H9 (cell line): ENCODE measurements around the gene PGS1. TPM values are rescaled to one million over a fixed set of nuclear protein-coding genes. Genes with fewer than 3 reads are reported as not detected.
A peak's percentile ranks its signal among the peaks of the same experiment; 100 is the strongest.

Source experiments
- DNase-seq: peaks from one replicate; pipeline ENCODE4 v3.0.0-alpha.2; 2017
- H2AFZ ChIP-seq: one replicate; pipeline ENCODE4 v1.6.1; 2013; ENCODE audit warnings: mild to moderate bottlenecking, low read length, control low read depth, moderate library complexity
- H2AK5ac ChIP-seq: 2 replicates; pipeline ENCODE4 v1.6.1; 2013; ENCODE audit warnings: low read length, control low read depth, mixed read lengths; ENCODE audit not compliant: insufficient read length
- H2BK120ac ChIP-seq: one replicate; pipeline ENCODE4 v1.6.1; 2013; ENCODE audit warnings: low read depth, mild to moderate bottlenecking, low read length, control low read depth, inconsistent platforms; ENCODE audit not compliant: poor library complexity, severe bottlenecking
- H2BK12ac ChIP-seq: 2 replicates; pipeline ENCODE4 v1.6.1; 2013; ENCODE audit warnings: low read length, control low read depth, mixed read lengths, low read depth; ENCODE audit not compliant: insufficient read length
- H2BK15ac ChIP-seq: 2 replicates; pipeline ENCODE4 v1.6.1; 2013; ENCODE audit warnings: low read depth, low read length, control low read depth
- H2BK20ac ChIP-seq: one replicate; pipeline ENCODE4 v1.6.1; 2013; ENCODE audit warnings: low read depth, mild to moderate bottlenecking, low read length, control low read depth, inconsistent platforms; ENCODE audit not compliant: poor library complexity, severe bottlenecking
- H2BK5ac ChIP-seq: 2 replicates; pipeline ENCODE4 v1.6.1; 2013; ENCODE audit warnings: low read length, control low read depth, mixed read lengths; ENCODE audit not compliant: insufficient read length
- H3K14ac ChIP-seq: 2 replicates; pipeline ENCODE4 v1.6.1; 2013; ENCODE audit warnings: low read length, control low read depth; ENCODE audit not compliant: insufficient read depth
- H3K18ac ChIP-seq: 2 replicates; pipeline ENCODE4 v1.6.1; 2013; ENCODE audit warnings: low read depth, mild to moderate bottlenecking, mixed read lengths, low read length, control low read depth; ENCODE audit not compliant: insufficient read length
- H3K23ac ChIP-seq: 2 replicates; pipeline ENCODE4 v1.6.1; 2013; ENCODE audit warnings: low read length, control low read depth, mixed read lengths, low read depth; ENCODE audit not compliant: insufficient read length
- H3K23me2 ChIP-seq: 2 replicates; pipeline ENCODE4 v1.6.1; 2013; ENCODE audit warnings: low read depth, mild to moderate bottlenecking, mixed read lengths, low read length, control low read depth; ENCODE audit not compliant: insufficient read length, poor library complexity, severe bottlenecking
- H3K27ac ChIP-seq: 2 replicates; pipeline ENCODE4 v1.5.1; 2013; ENCODE audit warnings: low read length, control low read depth, mixed read lengths, low read depth; ENCODE audit not compliant: insufficient read length
- H3K27me3 ChIP-seq: 2 replicates; pipeline ENCODE4 v1.6.1; 2013; ENCODE audit warnings: low read length, control low read depth, inconsistent platforms; ENCODE audit not compliant: insufficient read depth
- H3K4ac ChIP-seq: 2 replicates; pipeline ENCODE4 v1.6.1; 2013; ENCODE audit warnings: low read depth, mild to moderate bottlenecking, control low read depth, inconsistent platforms, low read length, moderate library complexity
- H3K4me1 ChIP-seq: 2 replicates; pipeline ENCODE4 v1.6.1; 2013; ENCODE audit warnings: low read length, control low read depth, inconsistent platforms; ENCODE audit not compliant: insufficient read depth
- H3K4me2 ChIP-seq: 2 replicates; pipeline ENCODE4 v1.6.1; 2013; ENCODE audit warnings: low read length, control low read depth, mixed read lengths; ENCODE audit not compliant: insufficient read length, insufficient read depth
- H3K56ac ChIP-seq: 2 replicates; pipeline ENCODE4 v1.6.1; 2013; ENCODE audit warnings: low read depth, mild to moderate bottlenecking, mixed read lengths, low read length, control low read depth; ENCODE audit not compliant: insufficient read length
- H3K79me1 ChIP-seq: 2 replicates; pipeline ENCODE4 v1.6.1; 2013; ENCODE audit warnings: low read depth, mild to moderate bottlenecking, moderate library complexity, low read length, control low read depth, inconsistent platforms; ENCODE audit not compliant: insufficient read depth, poor library complexity, severe bottlenecking
- H3K79me2 ChIP-seq: 2 replicates; pipeline ENCODE4 v1.6.1; 2013; ENCODE audit warnings: low read length, control low read depth, inconsistent platforms; ENCODE audit not compliant: insufficient read depth
- H3K9ac ChIP-seq: 2 replicates; pipeline ENCODE4 v1.6.1; 2013; ENCODE audit warnings: low read length, control low read depth, mixed read lengths; ENCODE audit not compliant: insufficient read length; ENCODE audit errors: extremely low read depth
- H3K9me3 ChIP-seq: one replicate; pipeline ENCODE4 v1.6.1; 2013; ENCODE audit warnings: low read depth, low read length, inconsistent platforms; ENCODE audit not compliant: control insufficient read depth
- H3T11ph ChIP-seq: one replicate; pipeline ENCODE4 v1.6.1; 2013; ENCODE audit warnings: mild to moderate bottlenecking, low read length, control low read depth, inconsistent platforms
- H4K20me1 ChIP-seq: one replicate; pipeline ENCODE4 v1.6.1; 2013; ENCODE audit not compliant: control insufficient read depth, insufficient read length, insufficient read depth
- H4K5ac ChIP-seq: 2 replicates; pipeline ENCODE4 v1.6.1; 2013; ENCODE audit warnings: low read depth, mild to moderate bottlenecking, mixed read lengths, low read length, control low read depth; ENCODE audit not compliant: insufficient read length
- H4K8ac ChIP-seq: replicated peaks from 2 replicates; pipeline ENCODE4 v1.6.1; 2013; ENCODE audit warnings: low read length, control low read depth, mixed read lengths, low read depth; ENCODE audit not compliant: insufficient read length
- H4K91ac ChIP-seq: 2 replicates; pipeline ENCODE4 v1.6.1; 2013; ENCODE audit warnings: low read depth, mild to moderate bottlenecking, moderate library complexity, mixed read lengths, low read length, control low read depth; ENCODE audit not compliant: insufficient read length
- H3K27ac Mint-ChIP-seq, 3 experiments: 2 replicates in 2 of 3; 3 replicates in 1 of 3; pipeline ENCODE4 v1.8.0; 2020 to 2021; ENCODE audit warnings: mixed read lengths in 3 of 3, mild to moderate bottlenecking in 1 of 3, moderate library complexity in 1 of 3
- H3K27me3 Mint-ChIP-seq: 2 replicates; pipeline ENCODE4 v1.8.0; 2021; ENCODE audit warnings: low read depth, mild to moderate bottlenecking, moderate library complexity, mixed read lengths
- H3K36me3 Mint-ChIP-seq, 3 experiments: 2 replicates in 2 of 3; 3 replicates in 1 of 3; pipeline ENCODE4 v1.8.0; 2020 to 2021; ENCODE audit warnings: low read depth in 3 of 3, mixed read lengths in 3 of 3; ENCODE audit not compliant: insufficient read depth in 1 of 3
- H3K4me1 Mint-ChIP-seq, 2 experiments: 2 replicates each; pipeline ENCODE4 v1.8.0; 2020; ENCODE audit warnings: mixed read lengths in 2 of 2
- H3K4me3 Mint-ChIP-seq, 2 experiments: 2 replicates in 1 of 2; 3 replicates in 1 of 2; pipeline ENCODE4 v1.8.0; 2020 to 2021; ENCODE audit warnings: mild to moderate bottlenecking in 2 of 2, mixed read lengths in 2 of 2, moderate library complexity in 1 of 2
- H3K9me3 Mint-ChIP-seq, 2 experiments: 2 replicates in 1 of 2; 3 replicates in 1 of 2; pipeline ENCODE4 v1.8.0; 2020; ENCODE audit warnings: mild to moderate bottlenecking in 2 of 2, mixed read lengths in 2 of 2, moderate library complexity in 1 of 2
- WGBS: extraction: QIAGEN DNeasy Blood & Tissue Kit; methylation state at CpG from one replicate; pipeline ENCODE4 v1.1.7; 2013; ENCODE audit warnings: missing lambda C conversion rate, low lambda C conversion rate, mixed read lengths; ENCODE audit not compliant: insufficient read length; ENCODE audit errors: extremely low coverage; 5-methylcytosine and 5-hydroxymethylcytosine counted together
- total RNA-seq: library from RNA; stranded (reverse); gene quantifications from 2 replicates; pipeline ENCODE4 v1.2.1, GENCODE V29; 2021
- TF ChIP-seq, protein P1 (sequence below): fragments of 200-600 bp; sonication (generic); conservative IDR thresholded peaks from 3 replicates; pipeline ENCODE4 v1.8.0; 2021; ENCODE audit warnings: antibody characterized with exemption, mild to moderate bottlenecking

PGS1 gene
- total RNA-seq, 1 experiment from 2014 or later, result 45.7 TPM

DNA sequence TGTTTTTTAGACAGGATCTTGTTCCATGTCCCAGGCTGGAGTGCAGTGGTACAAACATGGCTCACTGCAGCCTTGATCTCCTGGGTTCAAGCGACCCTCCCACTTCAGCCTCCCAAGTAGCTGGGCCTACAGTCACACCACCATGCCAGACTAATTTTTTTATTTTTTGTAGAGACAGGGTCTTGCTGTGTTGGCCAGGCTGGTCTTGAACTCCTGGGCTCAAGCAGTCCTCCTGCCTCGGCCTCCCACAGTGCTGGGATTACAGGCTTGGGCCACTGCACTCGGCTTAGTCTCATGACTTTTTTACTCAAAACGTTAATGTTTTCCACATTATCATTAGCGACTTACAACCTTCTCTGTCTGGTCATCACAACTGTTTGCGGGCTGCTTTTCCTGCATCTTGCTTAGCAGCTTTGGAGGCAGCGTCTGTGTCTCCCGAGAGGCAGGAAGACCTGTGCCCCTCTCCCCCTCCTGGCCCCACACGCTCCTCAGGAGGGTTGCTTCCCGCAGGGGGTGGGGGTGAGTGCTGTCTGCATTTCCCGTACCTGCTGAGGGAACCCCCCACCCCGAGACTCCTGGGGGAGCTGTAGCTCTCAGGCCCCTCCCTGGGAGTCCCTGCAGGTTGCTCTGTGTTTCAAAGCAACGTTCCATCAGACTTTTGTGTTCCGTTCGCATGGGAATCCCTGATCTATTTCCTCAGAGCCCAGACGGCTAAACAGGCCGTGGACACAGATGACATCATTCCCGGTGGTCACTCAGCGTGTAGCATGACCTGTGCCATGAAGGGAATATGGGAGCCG is 52.6 kb downstream of the PGS1 start:
- Histone ChIP-seq H3T11ph (no peak overlapping the region), H4K5ac (no peak overlapping the region), H3K9me3 (no peaks in the 10 kb centered on the region), H2BK20ac (no peak overlapping the region), H3K14ac (no peak overlapping the region), H3K4me1 (no peaks in the 10 kb centered on the region; the same call in none of the 2 replicates), H3K56ac (no peak overlapping the region), H3K23me2 (no peaks in the 10 kb centered on the region), H3K27ac (no peak overlapping the region), H3K23ac (no peak overlapping the region), H2BK12ac (no peak overlapping the region), H3K4me2 (no peak overlapping the region), H2BK15ac (no peak overlapping the region), H4K91ac (no peak overlapping the region), H3K27me3 (no peaks in the 10 kb centered on the region), H2BK5ac (no peak overlapping the region), H3K9ac (no peak overlapping the region), H2BK120ac (no peak overlapping the region), H4K8ac (no peak overlapping the region), H3K79me1 (no peaks in the 10 kb centered on the region), H4K20me1 (no peaks in the 10 kb centered on the region), H3K18ac (no peak overlapping the region), H3K4ac (no peak overlapping the region), H3K79me2 (no peaks in the 10 kb centered on the region), H2AFZ (no peak overlapping the region), H2AK5ac (no peak overlapping the region)
- Mint-ChIP-seq H3K27ac (peak overlapping the region; percentile 26 to 94 (median 63); a peak in 4 of 7 replicates), H3K4me1 (peaks cover 20 to 34% of the 10 kb centered on the region in 2 experiments), H3K9me3 (no peaks in the 10 kb centered on the region), H3K36me3 (peaks cover 5 to 22% (median 15%) of the 10 kb centered on the region in 3 experiments), H3K4me3 (no peak overlapping the region), H3K27me3 (peaks cover 4% of the 10 kb centered on the region)
- DNase-seq, result no peak
- TF ChIP-seq, protein P1, sequence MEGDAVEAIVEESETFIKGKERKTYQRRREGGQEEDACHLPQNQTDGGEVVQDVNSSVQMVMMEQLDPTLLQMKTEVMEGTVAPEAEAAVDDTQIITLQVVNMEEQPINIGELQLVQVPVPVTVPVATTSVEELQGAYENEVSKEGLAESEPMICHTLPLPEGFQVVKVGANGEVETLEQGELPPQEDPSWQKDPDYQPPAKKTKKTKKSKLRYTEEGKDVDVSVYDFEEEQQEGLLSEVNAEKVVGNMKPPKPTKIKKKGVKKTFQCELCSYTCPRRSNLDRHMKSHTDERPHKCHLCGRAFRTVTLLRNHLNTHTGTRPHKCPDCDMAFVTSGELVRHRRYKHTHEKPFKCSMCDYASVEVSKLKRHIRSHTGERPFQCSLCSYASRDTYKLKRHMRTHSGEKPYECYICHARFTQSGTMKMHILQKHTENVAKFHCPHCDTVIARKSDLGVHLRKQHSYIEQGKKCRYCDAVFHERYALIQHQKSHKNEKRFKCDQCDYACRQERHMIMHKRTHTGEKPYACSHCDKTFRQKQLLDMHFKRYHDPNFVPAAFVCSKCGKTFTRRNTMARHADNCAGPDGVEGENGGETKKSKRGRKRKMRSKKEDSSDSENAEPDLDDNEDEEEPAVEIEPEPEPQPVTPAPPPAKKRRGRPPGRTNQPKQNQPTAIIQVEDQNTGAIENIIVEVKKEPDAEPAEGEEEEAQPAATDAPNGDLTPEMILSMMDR, result no peak
- no CpG with 5 or more reads among the region's 20 CpGs for WGBS
